Measurements from ENCODE around the gene NKD1.
A peak's percentile ranks its signal among the peaks of the same experiment; 100 is the strongest.

NKD1 gene

GRCh38 chr16:50688083-50688482, 139.9 kb downstream of the NKD1 start:
- no peak for TF ChIP-seq CTCF (IDR thresholded peaks at IDR 0.05; ENCODE audit: control insufficient read depth, extremely low read depth, insufficient read depth)
- no peak for DNase-seq (ENCODE audit: low read depth)
- no peak overlapping the region for H3K4me3 ChIP-seq (ENCODE audit: low read depth, low read length)

GRCh38 chr16:50688867-50689266, 140.7 kb downstream of the NKD1 start:
- DNase-seq (ENCODE audit: low read depth): no peak
- no peak for TF ChIP-seq CTCF (IDR thresholded peaks at IDR 0.05; ENCODE audit: control insufficient read depth, extremely low read depth, insufficient read depth)

GRCh38 chr16:50690177-50690576, 142.0 kb downstream of the NKD1 start:
- DNase-seq (ENCODE audit: low read depth): no peak
- TF ChIP-seq CTCF (IDR thresholded peaks at IDR 0.05; ENCODE audit: control insufficient read depth, extremely low read depth, insufficient read depth): no peak
- no peak overlapping the region for H3K4me3 ChIP-seq (ENCODE audit: low read depth, low read length)

More at GRCh38 chr16:50688867-50689266, 140.7 kb downstream of the NKD1 start:
- no peak overlapping the region for H3K4me3 ChIP-seq (ENCODE audit: low read depth, low read length)

- no peak for DNase-seq (ENCODE audit: low read depth)
- TF ChIP-seq CTCF (IDR thresholded peaks at IDR 0.05; ENCODE audit: control insufficient read depth, extremely low read depth, insufficient read depth): no peak
- H3K4me3 ChIP-seq (ENCODE audit: low read depth, low read length): no peak overlapping the region
Measured at GRCh38 chr16:50692644-50692998, 144.4 kb downstream of the NKD1 start.

GRCh38 chr16:50692999-50693781, 145.0 kb downstream of the NKD1 start, which contains the start of gene NOD2:
NOD2 (plus strand) TSS chr16:50693606; CDS start chr16:50699496, 5,890 bp downstream.
- DNase-seq (ENCODE audit: low read depth): no peak
- peak within 1 kb of the TSS; percentile 45 for H3K4me3 ChIP-seq (ENCODE audit: low read depth, low read length)
- no peak for TF ChIP-seq CTCF (IDR thresholded peaks at IDR 0.05; ENCODE audit: control insufficient read depth, extremely low read depth, insufficient read depth)

- no peak for TF ChIP-seq CTCF (IDR thresholded peaks at IDR 0.05; ENCODE audit: control insufficient read depth, extremely low read depth, insufficient read depth)
- H3K4me3 ChIP-seq (ENCODE audit: low read depth, low read length): no peak overlapping the region
- DNase-seq (ENCODE audit: low read depth): no peak
Measured at GRCh38 chr16:50694206-50694605, 146.0 kb downstream of the NKD1 start.
